ENCODE results near the gene TCF7L2.

TCF7L2 gene

GRCh38 chr10:112918771-112919170 lies 31.3 kb upstream of the TCF7L2 start:
- no peak overlapping the region for H3K4me3 ChIP-seq (ENCODE audit: control insufficient read depth, low read depth, low read length)
- no peak for TF ChIP-seq CTCF (IDR thresholded peaks at IDR 0.05; ENCODE audit: control insufficient read depth, insufficient read depth, low read depth, low read length, missing control alignments)
- no peak for DNase-seq (ENCODE audit: low read depth)

- DNase-seq (ENCODE audit: low read depth), result no peak
- no peak overlapping the region for H3K4me3 ChIP-seq (ENCODE audit: control insufficient read depth, low read depth, low read length)
- no peak for TF ChIP-seq CTCF (IDR thresholded peaks at IDR 0.05; ENCODE audit: control insufficient read depth, insufficient read depth, low read depth, low read length, missing control alignments)
Observed at GRCh38 chr10:112919721-112920120, 30.3 kb upstream of the TCF7L2 start.

GRCh38 chr10:112926906-112927688 lies 22.9 kb upstream of the TCF7L2 start:
- TF ChIP-seq CTCF (IDR thresholded peaks at IDR 0.05; ENCODE audit: control insufficient read depth, insufficient read depth, low read depth, low read length, missing control alignments), result no peak
- no peak for DNase-seq (ENCODE audit: low read depth)
- H3K4me3 ChIP-seq (ENCODE audit: control insufficient read depth, low read depth, low read length), result no peak overlapping the region

- H3K4me3 ChIP-seq (ENCODE audit: control insufficient read depth, low read depth, low read length), result no peak overlapping the region
- TF ChIP-seq CTCF (IDR thresholded peaks at IDR 0.05; ENCODE audit: control insufficient read depth, insufficient read depth, low read depth, low read length, missing control alignments), result no peak
- no peak for DNase-seq (ENCODE audit: low read depth)
Observed at GRCh38 chr10:112927980-112928379, 22.1 kb upstream of the TCF7L2 start.

GRCh38 chr10:112932658-112933057 lies 17.4 kb upstream of the TCF7L2 start:
- TF ChIP-seq CTCF (IDR thresholded peaks at IDR 0.05; ENCODE audit: control insufficient read depth, insufficient read depth, low read depth, low read length, missing control alignments), result no peak
- DNase-seq (ENCODE audit: low read depth), result no peak
- no peak overlapping the region for H3K4me3 ChIP-seq (ENCODE audit: control insufficient read depth, low read depth, low read length)

GRCh38 chr10:112934193-112934592 lies 15.9 kb upstream of the TCF7L2 start:
- TF ChIP-seq CTCF (IDR thresholded peaks at IDR 0.05; ENCODE audit: control insufficient read depth, insufficient read depth, low read depth, low read length, missing control alignments), result no peak
- H3K4me3 ChIP-seq (ENCODE audit: control insufficient read depth, low read depth, low read length), result no peak overlapping the region
- no peak for DNase-seq (ENCODE audit: low read depth)

Measured in AG09309 (cell line).